Loucy (cell line): Measurements from ENCODE around the gene RPE.

Source experiments
- CTCF ChIP-seq: fragments of 200-600 bp; sonication (generic); conservative IDR thresholded peaks from 2 replicates; pipeline ENCODE4 v1.5.1; 2014; ENCODE audit warnings: mild to moderate bottlenecking, antibody characterized with exemption, low read length
- EZH2phosphoT487 ChIP-seq: fragments of 200-600 bp; IDR thresholded peaks from 2 replicates; pipeline ENCODE4 v1.6.1; 2018; ENCODE audit warnings: antibody characterized with exemption, mild to moderate bottlenecking, moderate library complexity, borderline replicate concordance

- TF ChIP-seq CTCF (no peak), EZH2phosphoT487 (no peak)
Measured at GRCh38 chr2:209965723-209966122, 36.7 kb upstream of the RPE start.
